ENCODE measurements around the gene DAAM2.

DAAM2 gene

DNA sequence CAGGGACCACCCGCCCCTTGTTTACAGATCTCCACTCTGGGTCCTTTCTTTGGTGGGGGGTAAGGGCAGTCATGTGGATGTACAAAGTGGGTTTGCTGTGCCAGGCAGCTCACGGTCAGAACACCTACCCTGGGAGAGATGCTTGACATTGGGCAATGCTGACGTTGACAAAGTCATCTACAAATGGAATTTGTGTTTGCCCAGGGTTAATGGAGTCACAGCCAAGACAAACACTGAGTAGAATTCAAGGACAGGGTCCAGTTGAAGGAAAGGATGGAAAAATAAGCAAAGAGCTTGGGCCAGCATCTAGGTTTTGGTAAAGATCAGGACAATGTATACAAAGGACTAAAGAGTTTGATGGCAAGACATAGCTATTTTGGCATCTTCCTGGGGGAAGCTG is 87.4 kb downstream of the DAAM2 start:
- CTCF ChIA-PET, result no interaction called here
- no peak for TF ChIP-seq TARDBP (IDR thresholded peaks at IDR 0.05)
- no peak for TF ChIP-seq SP1 (IDR thresholded peaks at IDR 0.05)
- no peak for TF ChIP-seq ELF4 (IDR thresholded peaks at IDR 0.05)
- no peak for TF ChIP-seq L3MBTL2 (conservative IDR thresholded peaks at IDR 0.05)
- TF ChIP-seq, protein P1, sequence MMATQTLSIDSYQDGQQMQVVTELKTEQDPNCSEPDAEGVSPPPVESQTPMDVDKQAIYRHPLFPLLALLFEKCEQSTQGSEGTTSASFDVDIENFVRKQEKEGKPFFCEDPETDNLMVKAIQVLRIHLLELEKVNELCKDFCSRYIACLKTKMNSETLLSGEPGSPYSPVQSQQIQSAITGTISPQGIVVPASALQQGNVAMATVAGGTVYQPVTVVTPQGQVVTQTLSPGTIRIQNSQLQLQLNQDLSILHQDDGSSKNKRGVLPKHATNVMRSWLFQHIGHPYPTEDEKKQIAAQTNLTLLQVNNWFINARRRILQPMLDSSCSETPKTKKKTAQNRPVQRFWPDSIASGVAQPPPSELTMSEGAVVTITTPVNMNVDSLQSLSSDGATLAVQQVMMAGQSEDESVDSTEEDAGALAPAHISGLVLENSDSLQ (IDR thresholded peaks at IDR 0.05), result no peak
- no peak for TF ChIP-seq ZNF384 (IDR thresholded peaks at IDR 0.05)
- no peak for TF ChIP-seq FOXK2 (IDR thresholded peaks at IDR 0.05)
- no peak for DNase-seq (ENCODE audit: extremely low spot score)
- POLR2A ChIA-PET, result no interaction called here

- TF ChIP-seq HDGF (IDR thresholded peaks at IDR 0.05; ENCODE audit: borderline replicate concordance) (no peak), FOXA1 (IDR thresholded peaks at IDR 0.05) (no peak), SUZ12 (IDR thresholded peaks at IDR 0.05) (no peak), ARNT (IDR thresholded peaks at IDR 0.05) (no peak), SP1 (IDR thresholded peaks at IDR 0.05) (no peak), TARDBP (IDR thresholded peaks at IDR 0.05) (no peak), CTBP1 (IDR thresholded peaks at IDR 0.05; ENCODE audit: borderline replicate concordance) (no peak), ELF4 (IDR thresholded peaks at IDR 0.05) (no peak), ZNF384 (IDR thresholded peaks at IDR 0.05) (no peak), L3MBTL2 (conservative IDR thresholded peaks at IDR 0.05) (no peak), FOXK2 (IDR thresholded peaks at IDR 0.05) (no peak), BHLHE40 (IDR thresholded peaks at IDR 0.05; ENCODE audit: borderline replicate concordance) (no peak), NFRKB (IDR thresholded peaks at IDR 0.05) (no peak)
- TF ChIP-seq, protein P1 (IDR thresholded peaks at IDR 0.05), result no peak
- CTCF ChIA-PET, result no interaction called here
- no peak for DNase-seq (ENCODE audit: extremely low spot score)
- POLR2A ChIA-PET, result no interaction called here
Measured at GRCh38 chr6:39880594-39880993, 88.4 kb downstream of the DAAM2 start.

- no peak for DNase-seq (ENCODE audit: extremely low spot score)
- ChIA-PET POLR2A (no interaction called here), CTCF (no interaction called here)
- no peak for TF ChIP-seq BHLHE40 (IDR thresholded peaks at IDR 0.05; ENCODE audit: borderline replicate concordance)
- no peak for TF ChIP-seq ARNT (IDR thresholded peaks at IDR 0.05)
- no peak for TF ChIP-seq ZNF384 (IDR thresholded peaks at IDR 0.05)
- no peak for TF ChIP-seq CTBP1 (IDR thresholded peaks at IDR 0.05; ENCODE audit: borderline replicate concordance)
- TF ChIP-seq FOXM1 (IDR thresholded peaks at IDR 0.05; ENCODE audit: borderline replicate concordance), result no peak
- no peak for TF ChIP-seq SUZ12 (IDR thresholded peaks at IDR 0.05)
- TF ChIP-seq L3MBTL2 (conservative IDR thresholded peaks at IDR 0.05), result no peak
- TF ChIP-seq SP1 (IDR thresholded peaks at IDR 0.05), result no peak
- no peak for TF ChIP-seq FOXK2 (IDR thresholded peaks at IDR 0.05)
- TF ChIP-seq NFRKB (IDR thresholded peaks at IDR 0.05), result no peak
- no peak for TF ChIP-seq LEF1 (IDR thresholded peaks at IDR 0.05; ENCODE audit: borderline replicate concordance)
Measured at GRCh38 chr6:39881851-39882530, 89.8 kb downstream of the DAAM2 start.

- TF ChIP-seq LEF1 (IDR thresholded peaks at IDR 0.05; ENCODE audit: borderline replicate concordance), result no peak
- CTCF ChIA-PET, result no interaction called here
- DNase-seq (ENCODE audit: extremely low spot score), result no peak
- POLR2A ChIA-PET, result no interaction called here
Measured at GRCh38 chr6:39882531-39882899, 90.3 kb downstream of the DAAM2 start.

DNA sequence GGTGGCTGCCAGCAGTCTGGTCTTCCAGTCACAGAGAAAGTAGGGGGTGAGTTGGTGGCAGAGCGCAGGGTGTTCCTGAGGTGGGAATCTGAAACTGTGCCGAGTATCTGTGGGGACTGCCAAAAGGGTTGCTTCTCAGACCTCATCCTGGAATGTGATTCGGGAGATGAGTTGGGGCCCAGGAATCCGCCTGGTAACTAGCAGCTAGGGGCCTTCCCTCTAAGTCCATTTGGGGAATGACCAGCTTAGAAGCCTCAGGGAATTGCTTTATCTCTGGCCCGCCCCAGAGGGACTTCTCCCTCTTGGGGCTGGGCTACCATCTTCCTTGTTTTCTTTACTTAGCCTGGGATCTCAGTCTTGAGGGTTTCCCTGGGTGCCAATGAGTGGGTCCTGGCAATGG is 92.5 kb downstream of the DAAM2 start:
- no peak for DNase-seq (ENCODE audit: extremely low spot score)
- ChIA-PET CTCF (no interaction called here), POLR2A (no interaction called here)
- TF ChIP-seq FOXA1 (IDR thresholded peaks at IDR 0.05) (no peak), NFRKB (IDR thresholded peaks at IDR 0.05) (no peak), BHLHE40 (IDR thresholded peaks at IDR 0.05; ENCODE audit: borderline replicate concordance) (no peak), FOXK2 (IDR thresholded peaks at IDR 0.05) (no peak), ELF4 (IDR thresholded peaks at IDR 0.05) (no peak), LEF1 (IDR thresholded peaks at IDR 0.05; ENCODE audit: borderline replicate concordance) (no peak), SP1 (IDR thresholded peaks at IDR 0.05) (no peak), CTBP1 (IDR thresholded peaks at IDR 0.05; ENCODE audit: borderline replicate concordance) (no peak), ZNF384 (IDR thresholded peaks at IDR 0.05) (no peak), L3MBTL2 (conservative IDR thresholded peaks at IDR 0.05) (no peak), HDGF (IDR thresholded peaks at IDR 0.05; ENCODE audit: borderline replicate concordance) (no peak), SUZ12 (IDR thresholded peaks at IDR 0.05) (no peak), ARNT (IDR thresholded peaks at IDR 0.05) (no peak), TARDBP (IDR thresholded peaks at IDR 0.05) (no peak), FOXM1 (IDR thresholded peaks at IDR 0.05; ENCODE audit: borderline replicate concordance) (no peak)
- TF ChIP-seq, protein P1 (IDR thresholded peaks at IDR 0.05), result no peak

- TF ChIP-seq TARDBP (IDR thresholded peaks at IDR 0.05), result no peak
- no peak for TF ChIP-seq LEF1 (IDR thresholded peaks at IDR 0.05; ENCODE audit: borderline replicate concordance)
- TF ChIP-seq SP1 (IDR thresholded peaks at IDR 0.05), result no peak
- TF ChIP-seq BHLHE40 (IDR thresholded peaks at IDR 0.05; ENCODE audit: borderline replicate concordance), result no peak
- TF ChIP-seq FOXM1 (IDR thresholded peaks at IDR 0.05; ENCODE audit: borderline replicate concordance), result no peak
- no peak for TF ChIP-seq ARNT (IDR thresholded peaks at IDR 0.05)
- TF ChIP-seq L3MBTL2 (conservative IDR thresholded peaks at IDR 0.05), result no peak
- TF ChIP-seq HDGF (IDR thresholded peaks at IDR 0.05; ENCODE audit: borderline replicate concordance), result no peak
- TF ChIP-seq, protein P1 (IDR thresholded peaks at IDR 0.05), result no peak
- no peak for TF ChIP-seq FOXK2 (IDR thresholded peaks at IDR 0.05)
- no peak for TF ChIP-seq CTBP1 (IDR thresholded peaks at IDR 0.05; ENCODE audit: borderline replicate concordance)
- TF ChIP-seq NFRKB (IDR thresholded peaks at IDR 0.05), result no peak
- TF ChIP-seq ZNF384 (IDR thresholded peaks at IDR 0.05), result no peak
- TF ChIP-seq SUZ12 (IDR thresholded peaks at IDR 0.05), result no peak
- no peak for TF ChIP-seq FOXA1 (IDR thresholded peaks at IDR 0.05)
- TF ChIP-seq ELF4 (IDR thresholded peaks at IDR 0.05), result no peak
- ChIA-PET CTCF (interaction anchor here (0.6 kb wide), 1 partner anchor 523 kb away, joined by 3 read pairs; no protein-coding TSS in a partner anchor), POLR2A (no interaction called here)
- DNase-seq (ENCODE audit: extremely low spot score), result no peak
Measured at GRCh38 chr6:39885691-39886090, 93.5 kb downstream of the DAAM2 start.
